Measurements from ENCODE around the gene IL1F10. TPM values are rescaled to one million over a fixed set of nuclear protein-coding genes. Genes with fewer than 3 reads are reported as not detected.

Gene IL1F10
- total and polyA plus RNA-seq, 4 donors, result not detected

- no peak overlapping the region for H3K27ac ChIP-seq (ENCODE audit: low read depth in 1 of 2, low read length in 2 of 2)
Measured at GRCh38 chr2:113085542-113085941, 17.8 kb downstream of the IL1F10 start.

More at GRCh38 chr2:113085542-113085941, 17.8 kb downstream of the IL1F10 start:
- H3K4me3 ChIP-seq (ENCODE audit: low read depth in 1 of 3, low read length in 3 of 3), result no peak overlapping the region
- WGBS, result 90% methylated on average over 2 of the region's 2 CpGs
- peaks cover 0 to 15% (median 13%) of the 10 kb centered on the region in 4 donors for H3K4me1 ChIP-seq (ENCODE audit: control insufficient read depth in 4 of 4, insufficient read depth in 4 of 4, low read length in 3 of 4)
- H3K9me3 ChIP-seq (ENCODE audit: control insufficient read depth in 4 of 4, low read length in 3 of 4), result peaks cover 0 to 4% (median 0%) of the 10 kb centered on the region in 4 donors
- H3K9ac ChIP-seq (ENCODE audit: low read depth in 1 of 2, low read length in 2 of 2), result peak overlapping the region in 1 of 2 donors; percentile 19
- no peak for DNase-seq (ENCODE audit: low spot score)
- no peaks in the 10 kb centered on the region for H3K36me3 ChIP-seq (ENCODE audit: control insufficient read depth in 4 of 4, insufficient read depth in 3 of 4, low read depth in 1 of 4, low read length in 3 of 4)
- TF ChIP-seq TAF1 (conservative IDR thresholded peaks at IDR 0.05), result no peak
- no peak for TF ChIP-seq CTCF (IDR thresholded peaks at IDR 0.05; ENCODE audit: low read depth, low read length, missing input control)
- TF ChIP-seq GABPA (IDR thresholded peaks at IDR 0.05 in 1 of 2, conservative IDR thresholded peaks at IDR 0.05 in 1 of 2), result no peak
- TF ChIP-seq MAX (IDR thresholded peaks at IDR 0.05), result no peak
- TF ChIP-seq NR2F2 (IDR thresholded peaks at IDR 0.05), result no peak
- TF ChIP-seq HNF4A (conservative IDR thresholded peaks at IDR 0.05), result no peak
- no peak for TF ChIP-seq RAD21 (IDR thresholded peaks at IDR 0.05)
- no peak for TF ChIP-seq RXRA (IDR thresholded peaks at IDR 0.05)
- TF ChIP-seq FOXA2 (IDR thresholded peaks at IDR 0.05), result no peak
- no peak for TF ChIP-seq FOXA1 (IDR thresholded peaks at IDR 0.05)
- no peak for TF ChIP-seq SP1 (IDR thresholded peaks at IDR 0.05)
- TF ChIP-seq EGR1 (IDR thresholded peaks at IDR 0.05; ENCODE audit: low read depth in 2 of 2), result no peak
- TF ChIP-seq ATF3 (IDR thresholded peaks at IDR 0.05), result no peak
- no peak for TF ChIP-seq REST (IDR thresholded peaks at IDR 0.05)
- H3K27me3 ChIP-seq (ENCODE audit: control insufficient read depth in 4 of 4, insufficient read depth in 4 of 4, low read length in 3 of 4), result no peaks in the 10 kb centered on the region

Measured in liver (tissue), 9 donors.